Measurements from ENCODE around the gene RPA3. TPM values are rescaled to one million over a fixed set of nuclear protein-coding genes. Genes with fewer than 3 reads are reported as not detected.

The RPA3 gene
- total and polyA plus RNA-seq, 4 donors: 22.6 to 40.9 (median 25.8) TPM

DNA sequence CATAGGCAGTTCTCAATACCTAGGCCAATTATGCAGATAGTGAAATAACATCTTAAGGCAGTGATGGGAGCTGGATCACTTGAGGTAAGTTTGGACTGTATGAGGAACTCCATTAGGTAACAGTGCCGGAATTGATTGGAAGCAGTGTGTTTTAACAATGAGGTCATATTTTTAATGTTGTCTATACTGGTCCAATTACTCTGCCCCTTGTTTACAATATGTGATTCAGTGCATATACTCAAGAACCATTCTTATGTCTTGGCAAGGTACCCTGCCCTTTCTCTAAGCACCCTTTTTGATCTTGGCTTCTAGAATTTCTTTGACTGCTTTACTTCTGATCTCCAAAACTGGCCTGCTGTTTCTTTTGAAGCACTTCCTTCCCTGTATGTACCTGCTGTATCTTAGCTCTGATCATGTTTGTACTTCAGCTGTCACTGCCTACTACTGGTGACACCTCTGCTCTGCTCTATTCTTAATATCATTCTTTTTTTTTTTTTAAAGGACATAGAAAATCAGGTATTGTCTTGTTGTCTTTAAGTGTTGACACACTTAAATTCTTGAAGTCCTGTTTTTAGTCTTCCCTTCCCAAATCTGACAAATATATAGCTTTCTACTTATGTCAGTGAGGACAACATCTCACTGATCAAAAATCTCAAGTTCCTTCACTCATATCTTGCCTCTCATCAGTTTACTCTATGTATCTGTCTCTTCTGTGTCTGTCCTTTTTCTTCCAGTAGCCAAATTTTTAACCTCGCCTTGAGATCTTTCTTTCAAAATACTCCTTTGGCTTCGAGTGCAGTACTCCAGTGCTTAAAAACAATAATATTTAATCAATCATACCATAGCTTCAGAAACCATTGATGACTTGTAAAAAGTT lies 46.4 kb upstream of the RPA3 start:
- TF ChIP-seq, protein P1, sequence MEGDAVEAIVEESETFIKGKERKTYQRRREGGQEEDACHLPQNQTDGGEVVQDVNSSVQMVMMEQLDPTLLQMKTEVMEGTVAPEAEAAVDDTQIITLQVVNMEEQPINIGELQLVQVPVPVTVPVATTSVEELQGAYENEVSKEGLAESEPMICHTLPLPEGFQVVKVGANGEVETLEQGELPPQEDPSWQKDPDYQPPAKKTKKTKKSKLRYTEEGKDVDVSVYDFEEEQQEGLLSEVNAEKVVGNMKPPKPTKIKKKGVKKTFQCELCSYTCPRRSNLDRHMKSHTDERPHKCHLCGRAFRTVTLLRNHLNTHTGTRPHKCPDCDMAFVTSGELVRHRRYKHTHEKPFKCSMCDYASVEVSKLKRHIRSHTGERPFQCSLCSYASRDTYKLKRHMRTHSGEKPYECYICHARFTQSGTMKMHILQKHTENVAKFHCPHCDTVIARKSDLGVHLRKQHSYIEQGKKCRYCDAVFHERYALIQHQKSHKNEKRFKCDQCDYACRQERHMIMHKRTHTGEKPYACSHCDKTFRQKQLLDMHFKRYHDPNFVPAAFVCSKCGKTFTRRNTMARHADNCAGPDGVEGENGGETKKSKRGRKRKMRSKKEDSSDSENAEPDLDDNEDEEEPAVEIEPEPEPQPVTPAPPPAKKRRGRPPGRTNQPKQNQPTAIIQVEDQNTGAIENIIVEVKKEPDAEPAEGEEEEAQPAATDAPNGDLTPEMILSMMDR (IDR thresholded peaks at IDR 0.05; ENCODE audit: control extremely low read depth, extremely low read depth): no peak
- no peaks in the 10 kb centered on the region for H3K36me3 ChIP-seq (ENCODE audit: control insufficient read depth in 4 of 4, insufficient read depth in 4 of 4, low read length in 4 of 4)
- H3K9me3 ChIP-seq (ENCODE audit: control insufficient read depth in 4 of 4, insufficient read depth in 3 of 4, low read length in 3 of 4): no peaks in the 10 kb centered on the region
- no peak overlapping the region for H3K4me3 ChIP-seq
- 73 to 84% methylated on average over 3 of the region's 3 CpGs for WGBS, 2 donors
- no peak overlapping the region for H3K27ac ChIP-seq (ENCODE audit: low read depth in 1 of 2, low read length in 1 of 2)
- H3K4me1 ChIP-seq (ENCODE audit: control insufficient read depth in 5 of 5, insufficient read depth in 5 of 5, low read length in 5 of 5): peaks cover 0 to 7% (median 0%) of the 10 kb centered on the region in 5 donors
- DNase-seq (no peak), ATAC-seq (ENCODE audit: insufficient read depth, low FRiP score) (peak; percentile 19)
- no peak overlapping the region for H3K9ac ChIP-seq (ENCODE audit: insufficient read depth in 1 of 2, low read length in 2 of 2)
- H3K27me3 ChIP-seq (ENCODE audit: control insufficient read depth in 3 of 3, insufficient read depth in 3 of 3, low read length in 2 of 3): no peaks in the 10 kb centered on the region

DNA sequence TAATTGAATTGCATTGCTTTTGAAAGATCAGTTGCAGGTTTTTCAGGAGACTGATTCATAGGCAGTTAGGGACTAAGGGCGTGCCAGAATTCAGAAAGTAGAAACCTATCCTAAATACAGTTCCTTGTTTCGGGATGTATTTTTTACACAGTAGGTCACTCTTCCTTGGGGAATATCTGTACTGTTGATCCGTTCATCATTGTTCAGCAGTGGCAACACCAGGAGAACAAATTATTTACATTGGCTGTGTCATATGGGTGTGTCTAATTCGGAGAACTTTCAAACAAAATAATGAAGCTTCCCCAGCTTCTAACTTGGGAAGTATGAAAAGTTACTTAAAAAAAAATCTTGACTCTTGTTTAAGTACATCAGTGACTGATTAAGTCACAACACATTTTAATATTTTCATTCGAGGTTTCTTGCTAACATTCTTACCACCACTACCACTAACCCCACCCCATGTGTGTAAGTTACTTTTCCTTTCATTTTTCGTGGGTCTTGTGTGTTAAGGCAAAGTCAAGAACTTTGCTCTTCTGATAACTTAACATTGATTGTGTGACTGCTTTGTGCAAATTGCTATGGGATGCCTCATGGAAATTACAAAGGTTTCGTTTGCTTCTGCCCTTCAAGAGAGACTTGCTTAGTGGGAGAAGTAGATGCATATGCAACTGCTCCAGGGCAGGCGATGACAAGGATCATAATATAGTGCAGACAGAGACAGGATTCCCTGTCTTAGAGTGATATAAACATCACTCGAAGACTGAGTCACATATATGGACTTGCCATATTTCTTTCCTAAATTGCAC lies 43.8 kb upstream of the RPA3 start:
- peak overlapping the region; percentile 64 to 70 for H3K27ac ChIP-seq (ENCODE audit: low read depth in 1 of 2, low read length in 1 of 2)
- no peaks in the 10 kb centered on the region for H3K27me3 ChIP-seq (ENCODE audit: control insufficient read depth in 3 of 3, insufficient read depth in 3 of 3, low read length in 2 of 3)
- TF ChIP-seq, protein P1 (IDR thresholded peaks at IDR 0.05; ENCODE audit: control extremely low read depth, extremely low read depth): no peak
- no peaks in the 10 kb centered on the region for H3K9me3 ChIP-seq (ENCODE audit: control insufficient read depth in 4 of 4, insufficient read depth in 3 of 4, low read length in 3 of 4)
- no peaks in the 10 kb centered on the region for H3K36me3 ChIP-seq (ENCODE audit: control insufficient read depth in 4 of 4, insufficient read depth in 4 of 4, low read length in 4 of 4)
- H3K9ac ChIP-seq (ENCODE audit: insufficient read depth in 1 of 2, low read length in 2 of 2): peak overlapping the region; percentile 16
- no peak overlapping the region for H3K4me3 ChIP-seq
- H3K4me1 ChIP-seq (ENCODE audit: control insufficient read depth in 5 of 5, insufficient read depth in 5 of 5, low read length in 5 of 5): no peaks in the 10 kb centered on the region
- 9 to 10% methylated on average over 9 of the region's 9 CpGs for WGBS, 2 donors
- DNase-seq (peak in 1 of 3 donors; percentile 26), ATAC-seq (ENCODE audit: insufficient read depth, low FRiP score) (peak; percentile 48)

DNA sequence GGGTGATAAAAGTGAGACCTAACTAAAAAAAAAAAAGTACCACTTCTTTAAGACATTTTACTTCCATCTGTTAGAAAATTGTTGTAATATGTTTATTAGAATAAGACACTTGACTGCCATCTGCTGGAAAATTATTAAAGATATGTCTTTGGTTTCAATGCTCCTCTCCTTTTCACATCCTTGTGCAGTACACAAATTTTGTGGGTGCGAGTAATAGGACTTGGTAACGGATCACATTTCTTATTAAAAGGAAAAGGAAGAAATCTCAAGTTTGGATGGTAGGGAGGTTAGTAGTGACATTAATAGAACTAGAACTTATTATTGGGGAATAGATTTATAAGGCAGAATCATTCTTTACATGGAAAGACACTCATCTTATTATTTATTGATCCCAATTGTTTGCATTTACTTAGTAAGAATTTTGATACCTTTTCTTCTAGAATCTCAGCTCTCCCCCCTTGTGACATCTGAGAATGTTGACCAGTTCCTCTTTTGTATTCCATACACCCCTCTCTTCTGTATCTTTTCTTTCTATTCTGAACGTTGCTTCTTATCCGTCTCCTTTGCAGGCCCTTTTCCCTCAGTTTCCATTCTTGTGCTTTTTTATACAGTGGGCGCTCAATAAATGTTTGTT lies 43.0 kb upstream of the RPA3 start:
- Histone ChIP-seq H3K36me3 (ENCODE audit: control insufficient read depth in 4 of 4, insufficient read depth in 4 of 4, low read length in 4 of 4) (no peaks in the 10 kb centered on the region), H3K4me3 (no peak overlapping the region), H3K27me3 (ENCODE audit: control insufficient read depth in 3 of 3, insufficient read depth in 3 of 3, low read length in 2 of 3) (no peaks in the 10 kb centered on the region), H3K27ac (ENCODE audit: low read depth in 1 of 2, low read length in 1 of 2) (no peak overlapping the region), H3K4me1 (ENCODE audit: control insufficient read depth in 5 of 5, insufficient read depth in 5 of 5, low read length in 5 of 5) (no peaks in the 10 kb centered on the region), H3K9ac (ENCODE audit: insufficient read depth in 1 of 2, low read length in 2 of 2) (peak overlapping the region in 1 of 2 donors; percentile 16), H3K9me3 (ENCODE audit: control insufficient read depth in 4 of 4, insufficient read depth in 3 of 4, low read length in 3 of 4) (no peaks in the 10 kb centered on the region)
- TF ChIP-seq, protein P1 (IDR thresholded peaks at IDR 0.05; ENCODE audit: control extremely low read depth, extremely low read depth): no peak
- 34 to 36% methylated on average over 5 of the region's 5 CpGs for WGBS, 2 donors
- no peak for ATAC-seq (ENCODE audit: insufficient read depth, low FRiP score)
- DNase-seq: peak in 2 of 3 donors; percentile 63 to 72
